ENCODE measurements around the gene CMTM6.

GRCh38 chr3:32467333-32468070 lies 35.1 kb downstream of the CMTM6 start:
- TF ChIP-seq CTCF (conservative IDR thresholded peaks at IDR 0.05 in 1 of 2, IDR thresholded peaks at IDR 0.05 in 1 of 2; ENCODE audit: extremely low read depth in 1 of 2, insufficient read depth in 1 of 2, low read depth in 1 of 2, low read length in 2 of 2): peak; percentile 93 to 98
- TF ChIP-seq EZH2 (IDR thresholded peaks at IDR 0.05; ENCODE audit: borderline replicate concordance, low read length): no peak

Measured in mammary epithelial cell (primary cell).